ENCODE data around the gene USP50. TPM values are rescaled to one million over a fixed set of nuclear protein-coding genes. Genes with fewer than 3 reads are reported as not detected.
"Not testable (repeated sequence)": the region's sequence is repeated elsewhere in the genome, so short reads cannot be mapped to it uniquely, and the experiment has no call there.

USP50 gene
- total and polyA plus RNA-seq, 2 donors (not counting 1 experiment from before 2014, with no cell fraction given), result 0.17 to 0.34 TPM

- no peak for TF ChIP-seq EZH2 (IDR thresholded peaks at IDR 0.05; ENCODE audit: low read length, missing control alignments)
- no peak for TF ChIP-seq CTCF (conservative IDR thresholded peaks at IDR 0.05 in 1 of 2, IDR thresholded peaks at IDR 0.05 in 1 of 2; ENCODE audit: low read depth in 1 of 2, low read length in 2 of 2)
- H3K9me3 ChIP-seq (ENCODE audit: control insufficient read depth, insufficient read depth, low read depth, low read length), result no peaks in the 10 kb centered on the region
- no peak overlapping the region for H3K9ac ChIP-seq (ENCODE audit: insufficient read depth, low read length)
- H3K79me2 ChIP-seq (ENCODE audit: control insufficient read depth, insufficient read depth, low read length), result no peaks in the 10 kb centered on the region
- no peak for DNase-seq (ENCODE audit: low read depth in 2 of 2)
- H3K4me2 ChIP-seq (ENCODE audit: extremely low read depth, insufficient read depth, low read length), result no peak overlapping the region
- no peaks in the 10 kb centered on the region for H3K4me1 ChIP-seq (ENCODE audit: control insufficient read depth, extremely low read depth, insufficient read depth, low read length)
- H4K20me1 ChIP-seq (ENCODE audit: control insufficient read depth, extremely low read depth, insufficient read depth, low read length), result no peaks in the 10 kb centered on the region
- H3K27ac ChIP-seq (ENCODE audit: insufficient read depth, low read length), result no peak overlapping the region
- no peak overlapping the region for H2AFZ ChIP-seq (ENCODE audit: low read length)
- no peaks in the 10 kb centered on the region for H3K27me3 ChIP-seq (ENCODE audit: control insufficient read depth, insufficient read depth, low read length)
- H3K36me3 ChIP-seq (ENCODE audit: control insufficient read depth, insufficient read depth, low read length), result no peaks in the 10 kb centered on the region
- no peak overlapping the region for H3K4me3 ChIP-seq (replicated peaks in 1 of 4; ENCODE audit: control extremely low read depth in 1 of 4, insufficient read depth in 1 of 4, low read depth in 3 of 4, low read length in 4 of 4)
Observed at GRCh38 chr15:50519740-50520425, 26.6 kb downstream of the USP50 start.

- no peaks in the 10 kb centered on the region for H3K79me2 ChIP-seq (ENCODE audit: control insufficient read depth, insufficient read depth, low read length)
- no peaks in the 10 kb centered on the region for H3K9me3 ChIP-seq (ENCODE audit: control insufficient read depth, insufficient read depth, low read depth, low read length)
- no peak overlapping the region for H3K4me3 ChIP-seq (replicated peaks in 1 of 4; ENCODE audit: control extremely low read depth in 1 of 4, insufficient read depth in 1 of 4, low read depth in 3 of 4, low read length in 4 of 4)
- H3K4me1 ChIP-seq (ENCODE audit: control insufficient read depth, extremely low read depth, insufficient read depth, low read length), result no peaks in the 10 kb centered on the region
- no peak overlapping the region for H3K9ac ChIP-seq (ENCODE audit: insufficient read depth, low read length)
- H4K20me1 ChIP-seq (ENCODE audit: control insufficient read depth, extremely low read depth, insufficient read depth, low read length), result no peaks in the 10 kb centered on the region
- H2AFZ ChIP-seq (ENCODE audit: low read length), result no peak overlapping the region
- no peak overlapping the region for H3K4me2 ChIP-seq (ENCODE audit: extremely low read depth, insufficient read depth, low read length)
- no peaks in the 10 kb centered on the region for H3K36me3 ChIP-seq (ENCODE audit: control insufficient read depth, insufficient read depth, low read length)
- TF ChIP-seq EZH2 (IDR thresholded peaks at IDR 0.05; ENCODE audit: low read length, missing control alignments) (no peak), CTCF (conservative IDR thresholded peaks at IDR 0.05 in 1 of 2, IDR thresholded peaks at IDR 0.05 in 1 of 2; ENCODE audit: low read depth in 1 of 2, low read length in 2 of 2) (no peak)
- H3K27ac ChIP-seq (ENCODE audit: insufficient read depth, low read length), result no peak overlapping the region
- no peak for DNase-seq (ENCODE audit: low read depth in 2 of 2)
- H3K27me3 ChIP-seq (ENCODE audit: control insufficient read depth, insufficient read depth, low read length), result no peaks in the 10 kb centered on the region
Observed at GRCh38 chr15:50513001-50513400, 33.5 kb downstream of the USP50 start.

DNA sequence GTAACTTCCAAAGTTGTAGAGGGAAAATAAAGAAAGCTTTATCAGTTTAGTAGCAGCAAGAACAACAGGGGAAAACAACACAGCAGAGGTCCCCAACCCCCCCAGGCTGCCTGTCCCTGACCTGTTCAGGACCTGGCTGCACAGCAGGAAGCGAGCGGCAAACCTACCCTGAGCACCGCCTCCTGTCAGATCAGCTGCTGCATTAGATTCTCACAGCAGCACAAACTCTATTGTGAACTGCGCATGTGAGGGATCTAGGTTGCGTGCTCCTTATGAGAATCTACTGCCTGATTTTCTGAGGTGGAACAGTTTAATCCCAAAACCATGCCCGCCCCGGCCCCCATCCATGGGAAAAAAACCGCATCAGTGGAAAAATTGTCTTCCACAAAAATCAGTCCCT lies 40.3 kb downstream of the USP50 start:
- H3K36me3 ChIP-seq (ENCODE audit: control insufficient read depth, insufficient read depth, low read length), result no peaks in the 10 kb centered on the region

DNA sequence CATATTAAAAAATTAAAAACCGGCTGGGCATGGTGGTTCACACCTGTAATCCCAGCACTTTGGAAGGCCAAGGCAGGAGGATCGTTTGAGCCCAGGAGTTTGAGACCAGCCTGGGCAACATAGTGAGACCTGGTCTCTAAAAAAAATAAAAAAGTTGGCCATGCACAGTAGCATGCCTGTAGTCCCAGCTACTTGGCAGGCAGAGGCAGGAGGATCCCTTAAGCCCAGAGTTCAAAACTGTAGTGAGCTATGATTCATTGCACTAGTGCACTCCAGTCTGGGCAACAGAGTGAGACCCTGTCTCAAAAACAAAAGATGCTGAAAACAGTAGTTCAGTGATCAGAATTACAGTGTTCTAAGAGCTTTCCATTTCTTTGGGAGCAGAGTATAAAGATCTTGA lies 40.8 kb downstream of the USP50 start:
- H3K4me2 ChIP-seq (ENCODE audit: extremely low read depth, insufficient read depth, low read length); H4K20me1 ChIP-seq (ENCODE audit: control insufficient read depth, extremely low read depth, insufficient read depth, low read length); H3K9ac ChIP-seq (ENCODE audit: insufficient read depth, low read length); H2AFZ ChIP-seq (ENCODE audit: low read length); H3K9me3 ChIP-seq (ENCODE audit: control insufficient read depth, insufficient read depth, low read depth, low read length); H3K27ac ChIP-seq (ENCODE audit: insufficient read depth, low read length); H3K79me2 ChIP-seq (ENCODE audit: control insufficient read depth, insufficient read depth, low read length); H3K36me3 ChIP-seq (ENCODE audit: control insufficient read depth, insufficient read depth, low read length); DNase-seq (ENCODE audit: low read depth in 2 of 2); H3K4me3 ChIP-seq (replicated peaks in 1 of 4; ENCODE audit: control extremely low read depth in 1 of 4, insufficient read depth in 1 of 4, low read depth in 3 of 4, low read length in 4 of 4); H3K27me3 ChIP-seq (ENCODE audit: control insufficient read depth, insufficient read depth, low read length); H3K4me1 ChIP-seq (ENCODE audit: control insufficient read depth, extremely low read depth, insufficient read depth, low read length): not testable (repeated sequence)

More for the DNA sequence above, 40.3 kb downstream of the USP50 start:
- Histone ChIP-seq H3K27me3 (ENCODE audit: control insufficient read depth, insufficient read depth, low read length) (no peaks in the 10 kb centered on the region), H3K9me3 (ENCODE audit: control insufficient read depth, insufficient read depth, low read depth, low read length) (no peaks in the 10 kb centered on the region), H2AFZ (ENCODE audit: low read length) (no peak overlapping the region), H4K20me1 (ENCODE audit: control insufficient read depth, extremely low read depth, insufficient read depth, low read length) (no peaks in the 10 kb centered on the region), H3K79me2 (ENCODE audit: control insufficient read depth, insufficient read depth, low read length) (no peaks in the 10 kb centered on the region), H3K4me3 (replicated peaks in 1 of 4; ENCODE audit: control extremely low read depth in 1 of 4, insufficient read depth in 1 of 4, low read depth in 3 of 4, low read length in 4 of 4) (no peak overlapping the region), H3K4me2 (ENCODE audit: extremely low read depth, insufficient read depth, low read length) (no peak overlapping the region), H3K27ac (ENCODE audit: insufficient read depth, low read length) (no peak overlapping the region), H3K9ac (ENCODE audit: insufficient read depth, low read length) (no peak overlapping the region), H3K4me1 (ENCODE audit: control insufficient read depth, extremely low read depth, insufficient read depth, low read length) (no peaks in the 10 kb centered on the region)
- TF ChIP-seq CTCF (conservative IDR thresholded peaks at IDR 0.05 in 1 of 2, IDR thresholded peaks at IDR 0.05 in 1 of 2; ENCODE audit: low read depth in 1 of 2, low read length in 2 of 2) (no peak), EZH2 (IDR thresholded peaks at IDR 0.05; ENCODE audit: low read length, missing control alignments) (no peak)
- no peak for DNase-seq (ENCODE audit: low read depth in 2 of 2)
